ENCODE results near the gene C2orf81. TPM values are rescaled to one million over a fixed set of nuclear protein-coding genes. Genes with fewer than 3 reads are reported as not detected.

C2orf81 gene
- polyA plus RNA-seq, 1 donor from 2014 or later = 3.3 TPM

- no peaks in the 10 kb centered on the region for H3F3A ChIP-seq (ENCODE audit: insufficient read depth, low read length, poor library complexity, severe bottlenecking)
- no peak overlapping the region for H2AFZ ChIP-seq (ENCODE audit: low read depth, low read length)
- H3K9me2 ChIP-seq (ENCODE audit: insufficient read depth, low read length) = no peaks in the 10 kb centered on the region
- no peak overlapping the region for H3K4me3 ChIP-seq (ENCODE audit: low read length)
- H3K27ac ChIP-seq (ENCODE audit: low read length) = no peak overlapping the region
- no peaks in the 10 kb centered on the region for H4K20me1 ChIP-seq (ENCODE audit: insufficient read depth)
- no peak for TF ChIP-seq REST (IDR thresholded peaks at IDR 0.05; ENCODE audit: borderline replicate concordance)
- no peak overlapping the region for H3K4me2 ChIP-seq (ENCODE audit: low read length)
- H3K79me2 ChIP-seq (replicated peaks; ENCODE audit: insufficient read depth, low read length) = no peaks in the 10 kb centered on the region
- no peak overlapping the region for H3K9ac ChIP-seq (ENCODE audit: low read length)
- no peaks in the 10 kb centered on the region for H3K27me3 ChIP-seq (ENCODE audit: insufficient read depth, low read depth, low read length)
- H3K36me3 ChIP-seq (ENCODE audit: insufficient read depth, low read length) = no peaks in the 10 kb centered on the region
- H3K9me3 ChIP-seq (ENCODE audit: low read length) = no peaks in the 10 kb centered on the region
Measured at GRCh38 chr2:74414441-74414840, 7.0 kb downstream of the C2orf81 start.

GRCh38 chr2:74413001-74413698 is 8.3 kb downstream of the C2orf81 start:
- H3K36me3 ChIP-seq (ENCODE audit: insufficient read depth, low read length) = no peaks in the 10 kb centered on the region
- H3K4me2 ChIP-seq (ENCODE audit: low read length) = no peak overlapping the region
- H3K9me2 ChIP-seq (ENCODE audit: insufficient read depth, low read length) = no peaks in the 10 kb centered on the region
- no peaks in the 10 kb centered on the region for H3K79me2 ChIP-seq (replicated peaks; ENCODE audit: insufficient read depth, low read length)
- H3K4me3 ChIP-seq (ENCODE audit: low read length) = no peak overlapping the region
- H3K27me3 ChIP-seq (ENCODE audit: insufficient read depth, low read depth, low read length) = no peaks in the 10 kb centered on the region
- no peak overlapping the region for H2AFZ ChIP-seq (ENCODE audit: low read depth, low read length)
- no peaks in the 10 kb centered on the region for H3F3A ChIP-seq (ENCODE audit: insufficient read depth, low read length, poor library complexity, severe bottlenecking)
- no peak overlapping the region for H3K9ac ChIP-seq (ENCODE audit: low read length)
- no peaks in the 10 kb centered on the region for H3K9me3 ChIP-seq (ENCODE audit: low read length)
- TF ChIP-seq CTCF (IDR thresholded peaks at IDR 0.05; ENCODE audit: poor library complexity, severe bottlenecking) (no peak), EZH2 (IDR thresholded peaks at IDR 0.05; ENCODE audit: borderline replicate concordance, insufficient read depth, low read length, poor library complexity, severe bottlenecking) (no peak), MXI1 (conservative IDR thresholded peaks at IDR 0.05; ENCODE audit: poor library complexity, severe bottlenecking) (no peak), RAD21 (conservative IDR thresholded peaks at IDR 0.05) (no peak), SMC3 (conservative IDR thresholded peaks at IDR 0.05; ENCODE audit: poor library complexity) (no peak), TAF1 (IDR thresholded peaks at IDR 0.05; ENCODE audit: low read depth) (no peak), EP300 (conservative IDR thresholded peaks at IDR 0.05; ENCODE audit: poor library complexity, severe bottlenecking) (no peak), POLR2AphosphoS5 (IDR thresholded peaks at IDR 0.05) (no peak)
- H4K20me1 ChIP-seq (ENCODE audit: insufficient read depth) = no peaks in the 10 kb centered on the region
- no peak overlapping the region for H3K27ac ChIP-seq (ENCODE audit: low read length)

Data from neural cell (in vitro differentiated cells).